Stimulated activated CD4-positive, alpha-beta T cell treated with anti-CD3 and anti-CD28 coated beads, TNF-alpha, amount 100 ng/mL, for 48 hours (primary cell): ENCODE measurements around the gene CYP3A4.
"Not testable (repeated sequence)": the region's sequence is repeated elsewhere in the genome, so short reads cannot be mapped to it uniquely, and the experiment has no call there.

Experiments
- DNase-seq, 3 donors: peaks; one replicate each; pipeline ENCODE4 v3.0.0-alpha.2; 2020; ENCODE audit warnings: low read depth in 3 of 3

Gene CYP3A4

GRCh38 chr7:99784007-99784406, at the start of gene CYP3A4:
Gene CYP3A4 (minus strand): TSS chr7:99784184. CDS start chr7:99784081, 103 bp downstream.
- DNase-seq = no peak

- no peak for DNase-seq
Measured at GRCh38 chr7:99833289-99833877, 49.4 kb upstream of the CYP3A4 start.

- DNase-seq = no peak
Measured at GRCh38 chr7:99831595-99831994, 47.6 kb upstream of the CYP3A4 start.

GRCh38 chr7:99829524-99830160, 45.7 kb upstream of the CYP3A4 start:
- no peak for DNase-seq

- no peak for DNase-seq
Measured at GRCh38 chr7:99828811-99829210, 44.8 kb upstream of the CYP3A4 start.

DNA sequence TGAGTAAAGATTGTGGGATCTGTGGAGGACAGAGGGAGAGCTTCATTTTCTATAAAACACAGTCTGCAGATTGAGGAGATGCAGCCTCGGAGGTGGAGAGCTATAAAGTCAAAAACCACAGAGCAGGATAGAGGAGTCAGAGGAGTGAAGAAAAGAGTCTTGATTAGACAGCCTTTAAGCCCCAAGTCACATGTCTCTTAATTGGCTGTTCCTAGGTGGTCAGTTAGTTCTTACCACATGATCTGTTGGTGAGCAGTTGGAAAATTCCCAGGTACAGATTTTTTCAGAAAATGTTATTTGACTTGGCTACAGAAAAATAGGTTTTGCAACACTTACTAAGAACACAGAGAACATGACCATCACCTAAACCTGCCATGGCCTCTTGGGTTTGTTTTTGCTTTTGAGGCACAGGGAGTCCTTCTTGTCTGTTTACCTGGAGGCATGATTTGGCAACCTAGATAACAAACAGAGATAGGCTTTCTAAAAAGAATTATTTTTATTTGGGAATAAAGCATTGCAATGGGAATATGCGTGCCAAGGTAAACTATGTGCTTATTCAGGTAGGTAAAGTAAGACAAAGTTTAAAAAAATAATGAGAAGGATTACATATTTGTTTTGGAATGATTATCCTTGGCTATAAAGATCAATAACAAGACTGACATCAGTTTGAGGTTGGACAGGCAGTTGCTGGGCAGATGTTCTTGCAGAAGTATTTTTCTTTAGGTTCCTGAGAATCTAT, 43.2 kb upstream of the CYP3A4 start:
- no peak for DNase-seq

- no peak for DNase-seq
Measured at GRCh38 chr7:99825873-99826272, 41.9 kb upstream of the CYP3A4 start.

- DNase-seq = no peak
Measured at GRCh38 chr7:99825452-99825851, 41.5 kb upstream of the CYP3A4 start.

GRCh38 chr7:99824091-99824490, 40.1 kb upstream of the CYP3A4 start:
- DNase-seq = no peak

DNA sequence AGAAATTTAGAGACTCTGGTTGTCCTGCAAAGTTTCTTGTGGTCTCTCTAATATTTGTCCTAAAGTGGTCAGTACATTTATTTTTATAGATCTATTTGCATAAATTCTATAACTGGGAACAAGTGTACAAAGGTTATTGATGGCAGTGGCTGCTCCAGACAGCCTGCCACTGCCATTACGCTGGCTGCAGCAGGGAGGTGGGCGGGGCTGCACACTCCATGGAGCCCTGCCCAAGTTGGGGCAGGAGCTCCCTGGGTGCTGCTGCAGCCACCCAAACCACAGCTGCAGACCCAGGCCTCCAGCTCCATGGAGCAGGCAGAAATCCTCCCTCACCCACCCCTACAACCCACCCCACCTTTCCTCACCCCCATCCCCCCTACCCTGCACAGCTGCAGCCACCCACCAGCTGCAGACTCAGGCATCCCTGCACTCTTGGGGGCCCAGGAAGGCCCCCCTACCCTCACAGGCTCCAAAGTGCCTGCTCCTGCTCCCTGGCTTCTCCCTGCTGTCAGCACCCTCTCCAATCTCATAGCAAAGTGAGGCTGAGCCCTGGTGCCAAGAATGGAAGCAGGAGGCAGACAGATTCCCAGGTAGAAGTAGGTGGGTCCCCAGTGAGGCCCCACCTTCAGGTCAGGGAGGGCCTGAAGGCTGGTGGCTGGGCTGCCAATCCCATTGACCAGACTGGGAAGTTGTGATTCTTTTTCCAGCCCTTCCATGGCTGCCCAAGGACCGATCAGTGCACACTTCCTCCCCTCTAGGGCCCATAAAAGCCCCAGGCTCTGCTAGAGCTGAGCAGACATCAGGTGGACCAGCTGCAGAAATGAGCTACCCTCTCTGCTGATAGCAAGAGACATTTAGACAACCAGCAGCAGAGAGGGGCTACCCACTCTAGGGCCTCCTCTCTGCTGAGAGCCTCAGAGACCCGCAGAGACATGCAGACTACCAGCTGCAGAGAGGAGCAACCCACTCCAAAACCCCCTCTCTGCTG, 39.0 kb upstream of the CYP3A4 start:
- no peak for DNase-seq

GRCh38 chr7:99820408-99821027, 36.5 kb upstream of the CYP3A4 start:
- DNase-seq = no peak

DNA sequence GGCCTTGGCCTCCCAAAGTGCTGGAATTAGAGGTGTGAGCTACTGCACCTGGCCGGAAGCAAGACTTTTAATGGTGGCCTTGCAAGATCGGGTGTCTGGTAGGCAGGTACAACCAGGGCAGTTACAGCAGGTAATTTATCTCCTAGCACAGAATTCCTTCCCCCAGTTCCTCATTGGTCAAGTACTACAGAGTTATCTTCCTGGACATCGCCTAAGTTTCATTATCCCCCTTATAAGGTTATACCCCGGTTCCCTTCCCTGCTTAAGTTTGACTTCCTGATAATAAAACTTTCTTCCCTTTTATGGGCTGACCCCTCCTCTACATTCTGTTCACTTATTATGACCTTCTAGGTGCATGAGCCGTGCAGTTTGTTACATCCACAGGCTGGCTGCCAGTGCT, 24.8 kb upstream of the CYP3A4 start:
- DNase-seq = no peak

- DNase-seq = no peak
Measured at GRCh38 chr7:99806839-99807478, 23.0 kb upstream of the CYP3A4 start.

DNA sequence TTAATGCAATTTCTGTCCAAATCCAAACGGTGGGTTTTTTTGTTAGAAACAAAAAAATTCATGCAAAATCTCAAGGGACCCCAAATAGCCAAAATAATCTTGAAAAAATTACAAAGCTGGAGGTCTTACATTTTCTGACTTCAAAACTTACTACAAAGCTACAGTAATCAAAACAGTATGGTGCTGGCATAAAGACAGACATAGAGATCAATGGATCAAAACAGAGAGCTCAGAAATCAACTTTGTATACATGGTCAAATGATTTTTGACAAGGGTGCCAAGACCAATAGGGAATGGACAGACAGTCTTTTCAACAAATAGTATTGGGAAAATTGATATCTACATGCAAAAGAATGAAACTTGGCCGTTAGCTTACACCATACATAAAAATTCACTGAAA, 21.7 kb upstream of the CYP3A4 start:
- DNase-seq = no peak

DNA sequence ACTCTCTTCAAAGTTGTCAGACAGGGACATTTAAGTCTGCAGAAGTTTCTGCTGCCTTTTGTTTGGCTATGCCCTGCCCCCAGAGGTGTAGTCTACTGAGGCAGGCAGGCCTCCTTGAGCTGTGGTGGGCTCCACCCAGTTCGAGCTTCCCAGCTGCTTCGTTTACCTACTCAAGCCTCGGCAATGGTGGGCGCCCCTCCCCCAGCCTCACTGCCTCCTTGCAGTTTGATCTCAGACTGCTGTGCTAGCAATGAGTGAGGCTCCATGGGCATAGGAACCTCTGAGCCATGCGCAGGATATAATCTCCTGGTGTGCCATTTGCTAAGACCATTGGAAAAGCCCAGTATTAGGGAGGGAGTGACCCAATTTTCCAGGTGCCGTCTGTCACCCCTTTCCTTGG, 19.1 kb upstream of the CYP3A4 start:
- not testable (repeated sequence) for DNase-seq

DNA sequence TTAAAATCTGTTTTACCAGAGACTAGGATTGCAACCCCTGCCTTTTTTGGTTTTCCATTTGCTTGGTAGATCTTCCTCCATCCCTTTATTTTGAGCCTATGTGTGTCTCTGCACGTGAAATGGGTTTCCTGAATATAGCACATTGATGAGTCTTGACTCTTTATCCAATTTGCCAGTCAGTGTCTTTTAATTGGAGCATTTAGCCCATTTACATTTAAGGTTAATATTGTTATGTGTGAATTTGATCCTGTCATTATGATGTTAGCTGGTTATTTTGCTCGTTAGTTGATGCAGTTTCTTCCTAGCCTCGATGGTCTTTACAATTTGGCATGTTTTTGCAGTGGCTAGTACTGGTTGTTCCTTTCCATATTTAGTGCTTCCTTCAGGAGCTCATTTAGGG, 17.4 kb upstream of the CYP3A4 start:
- not testable (repeated sequence) for DNase-seq

DNA sequence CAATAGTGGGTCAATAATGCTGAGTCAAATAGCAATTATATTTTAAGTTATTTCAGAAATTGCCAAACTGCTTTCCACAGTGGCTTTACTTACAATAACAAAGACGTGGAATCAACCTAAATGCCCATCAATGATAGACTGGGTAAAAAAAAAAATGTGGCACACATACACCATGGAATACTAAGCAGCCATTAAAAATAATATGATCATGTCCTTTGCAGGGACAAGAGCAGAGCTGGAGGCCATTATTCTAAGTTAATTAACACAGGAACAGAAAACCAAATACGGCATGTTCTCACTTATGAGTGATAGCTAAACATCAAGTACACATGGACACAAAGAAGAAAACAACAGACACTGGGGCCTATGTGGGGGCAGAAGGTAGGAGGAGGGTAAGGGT, 15.0 kb upstream of the CYP3A4 start:
- no peak for DNase-seq

DNA sequence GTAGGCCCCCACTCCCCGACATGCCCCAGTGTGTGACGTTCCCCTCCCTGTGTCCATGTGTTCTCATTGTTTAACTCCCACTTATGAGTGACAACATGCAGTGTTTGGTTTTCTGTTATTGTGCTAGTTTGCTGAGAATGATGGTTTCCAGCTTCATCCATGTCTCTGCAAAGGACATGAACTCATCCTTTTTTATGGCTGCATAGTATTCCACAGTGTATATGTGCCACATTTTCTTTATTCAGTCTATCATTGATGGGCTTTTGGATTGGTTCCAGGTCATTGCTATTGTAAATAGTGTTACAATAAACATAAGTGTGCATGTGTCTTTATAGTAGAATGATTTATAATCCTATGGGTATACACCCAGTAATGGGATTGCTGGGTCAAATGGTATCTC, 11.9 kb upstream of the CYP3A4 start:
- not testable (repeated sequence) for DNase-seq

DNA sequence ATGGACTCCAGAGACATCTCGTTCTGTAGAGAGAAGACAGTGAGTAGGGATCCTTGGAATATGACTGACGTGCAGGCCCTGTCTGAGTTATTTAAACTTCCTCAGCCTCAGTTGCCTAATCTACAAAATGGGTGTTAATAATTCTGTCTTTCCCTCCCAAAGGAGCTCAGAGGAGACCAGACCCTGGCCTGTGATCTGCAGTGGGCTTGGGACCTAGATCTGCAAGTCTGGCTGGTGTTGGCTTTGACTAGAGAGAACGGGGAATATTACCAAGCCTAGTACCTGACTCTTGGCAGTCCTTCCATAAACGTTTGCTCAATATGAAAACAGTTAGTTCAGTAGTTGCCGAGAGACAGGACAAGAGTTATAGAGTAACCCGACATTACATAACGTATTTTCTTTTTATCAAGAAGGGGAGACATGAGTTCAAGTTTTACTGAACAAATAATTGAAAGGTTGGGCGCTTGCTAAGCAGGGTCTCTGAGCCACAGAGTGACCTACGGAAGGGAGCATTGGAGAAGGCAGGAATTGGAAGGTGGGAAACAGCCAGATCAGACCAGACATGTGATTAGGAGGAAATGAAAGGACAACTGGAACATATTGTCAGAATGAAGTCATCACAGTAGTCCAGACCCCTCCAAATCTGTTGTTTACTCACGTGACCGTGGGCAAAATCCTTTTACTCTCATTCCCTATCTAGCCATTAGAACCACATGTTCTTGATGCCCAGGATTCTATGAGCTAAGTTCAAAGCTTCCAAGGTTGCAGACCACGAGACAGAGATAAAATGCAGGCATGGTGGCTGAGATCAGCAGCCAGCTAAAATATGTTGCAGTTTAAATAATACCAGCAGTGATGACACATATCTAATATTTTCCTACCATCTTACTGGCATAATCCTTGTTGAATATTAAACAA, 10.9 kb upstream of the CYP3A4 start:
- DNase-seq = no peak

DNA sequence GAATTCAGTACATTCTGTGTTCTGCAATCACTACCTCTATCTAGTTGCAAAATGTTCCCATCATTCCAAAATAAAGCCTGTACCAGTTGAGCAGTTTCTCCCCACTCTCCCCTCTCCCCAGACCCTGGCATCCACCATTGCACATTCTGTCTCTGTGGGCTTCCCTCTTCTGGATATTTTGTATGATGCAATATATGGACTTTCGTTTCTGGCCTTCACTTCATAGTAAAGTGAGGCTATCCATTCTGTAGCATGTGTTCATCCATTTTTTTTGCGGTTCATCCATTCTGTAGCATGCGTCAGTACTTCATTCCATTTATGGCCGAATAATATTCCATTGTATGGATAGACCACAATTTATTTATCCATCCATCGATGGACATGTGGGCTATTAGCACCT, 9.5 kb upstream of the CYP3A4 start:
- no peak for DNase-seq
